HuH-7 (cell line): ENCODE data around the gene RAB33B.
"Not testable (repeated sequence)": the region's sequence is repeated elsewhere in the genome, so short reads cannot be mapped to it uniquely, and the experiment has no call there.

ENCODE experiments used
- DNase-seq: peaks from one replicate; pipeline ENCODE4 v3.0.0; 2011; ENCODE audit warnings: low spot score

RAB33B gene

GRCh38 chr4:139464512-139464911 lies 10.6 kb downstream of the RAB33B start:
- DNase-seq: not testable (repeated sequence)

- no peak for DNase-seq
These were observed 12.0 kb downstream of the RAB33B start for GRCh38 chr4:139465922-139466321.

GRCh38 chr4:139468756-139469155 lies 14.8 kb downstream of the RAB33B start:
- not testable (repeated sequence) for DNase-seq

- DNase-seq: no peak
These were observed 15.3 kb downstream of the RAB33B start for GRCh38 chr4:139469216-139469615.

GRCh38 chr4:139469869-139470268 lies 15.9 kb downstream of the RAB33B start:
- DNase-seq: no peak

- no peak for DNase-seq
These were observed 16.4 kb downstream of the RAB33B start for GRCh38 chr4:139470295-139470694.

GRCh38 chr4:139470997-139471665 lies 17.2 kb downstream of the RAB33B start:
- no peak for DNase-seq

GRCh38 chr4:139472852-139473251 lies 18.9 kb downstream of the RAB33B start:
- no peak for DNase-seq

- DNase-seq: no peak
These were observed 22.4 kb downstream of the RAB33B start for GRCh38 chr4:139476363-139476762.

GRCh38 chr4:139481465-139481864 lies 27.5 kb downstream of the RAB33B start:
- DNase-seq: no peak

GRCh38 chr4:139483000-139483399 lies 29.1 kb downstream of the RAB33B start:
- no peak for DNase-seq

GRCh38 chr4:139484783-139485311 lies 30.9 kb downstream of the RAB33B start:
- DNase-seq: peak; percentile 19

GRCh38 chr4:139488442-139488841 lies 34.5 kb downstream of the RAB33B start:
- DNase-seq: no peak

GRCh38 chr4:139489638-139490037 lies 35.7 kb downstream of the RAB33B start:
- no peak for DNase-seq

GRCh38 chr4:139492429-139492828 lies 38.5 kb downstream of the RAB33B start:
- no peak for DNase-seq

GRCh38 chr4:139493176-139493575 lies 39.3 kb downstream of the RAB33B start:
- no peak for DNase-seq

- DNase-seq: no peak
These were observed 45.3 kb downstream of the RAB33B start for GRCh38 chr4:139499186-139499585.

- DNase-seq: no peak
These were observed 47.2 kb downstream of the RAB33B start for GRCh38 chr4:139501117-139501516.

- no peak for DNase-seq
These were observed 47.6 kb downstream of the RAB33B start for GRCh38 chr4:139501527-139501926.

- DNase-seq: no peak
These were observed 48.3 kb downstream of the RAB33B start for GRCh38 chr4:139501927-139502899.

- DNase-seq: no peak
These were observed 49.8 kb downstream of the RAB33B start for GRCh38 chr4:139503622-139504166.

- DNase-seq: no peak
These were observed 52.9 kb downstream of the RAB33B start for GRCh38 chr4:139506774-139507173.
